HG03520 (cell line): ENCODE data around the gene FNIP2.
A peak's percentile ranks its signal among the peaks of the same experiment; 100 is the strongest.

ENCODE experiments used
- ATAC-seq: cut with Tn5 transposase; IDR thresholded peaks from one replicate; pipeline ENCODE4 v1.9.1; 2021; ENCODE audit warnings: mild to moderate bottlenecking, moderate library complexity; ENCODE audit not compliant: unreplicated experiment

The FNIP2 gene

DNA sequence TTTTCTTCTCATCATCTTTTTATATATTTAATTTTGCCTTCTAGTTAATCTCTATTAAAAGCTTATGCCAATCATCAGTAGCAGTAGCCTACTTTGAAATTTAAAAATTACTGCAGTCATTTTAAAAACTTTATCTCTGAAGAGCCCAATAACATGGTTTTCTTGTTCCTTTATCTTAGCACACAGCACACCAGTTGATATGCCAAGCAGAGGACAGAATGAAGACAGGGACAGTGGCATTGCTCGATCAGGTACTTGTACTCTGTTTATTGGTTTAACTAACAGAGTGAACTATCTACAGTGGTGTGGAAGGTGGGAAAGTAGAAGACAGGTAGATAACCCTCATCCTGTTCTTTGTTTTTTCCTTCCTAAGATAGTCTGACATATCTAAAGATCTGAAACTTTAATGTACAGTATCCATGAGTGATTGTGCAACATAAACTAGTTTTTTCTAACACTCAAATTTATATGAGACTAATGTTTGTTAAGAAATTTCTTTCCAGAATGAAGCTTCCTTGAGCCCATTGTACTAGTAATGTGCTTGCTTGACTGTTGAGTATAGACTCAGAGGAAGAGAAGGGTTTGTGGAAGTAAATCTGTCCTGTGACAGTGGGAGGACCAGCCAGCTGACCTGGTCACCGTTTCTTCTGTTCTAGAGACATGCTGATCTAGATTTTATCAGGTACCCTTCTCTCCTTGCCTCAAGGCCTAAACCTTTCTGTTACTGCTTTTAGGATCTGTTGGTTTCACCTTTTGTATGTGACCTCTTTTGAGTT, 66.6 kb downstream of the FNIP2 start:
- ATAC-seq, result no peak

DNA sequence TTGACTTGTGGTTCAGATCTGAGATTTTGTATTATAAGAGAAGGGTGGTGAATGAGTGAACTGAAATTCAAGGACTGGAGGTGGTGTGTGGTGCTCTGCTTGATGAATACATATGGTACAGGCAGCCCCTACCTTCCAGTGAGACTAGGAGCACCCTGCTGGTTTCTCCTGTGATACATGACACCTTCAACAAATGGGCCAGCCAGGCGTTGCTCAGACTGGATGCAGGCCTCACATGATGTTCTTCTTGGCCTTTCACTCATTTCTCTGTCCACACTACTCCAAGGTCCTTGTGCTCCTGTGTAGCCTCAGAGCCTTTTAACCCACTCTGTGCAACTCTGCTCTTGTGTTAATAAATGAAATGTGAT, 67.2 kb downstream of the FNIP2 start:
- no peak for ATAC-seq

DNA sequence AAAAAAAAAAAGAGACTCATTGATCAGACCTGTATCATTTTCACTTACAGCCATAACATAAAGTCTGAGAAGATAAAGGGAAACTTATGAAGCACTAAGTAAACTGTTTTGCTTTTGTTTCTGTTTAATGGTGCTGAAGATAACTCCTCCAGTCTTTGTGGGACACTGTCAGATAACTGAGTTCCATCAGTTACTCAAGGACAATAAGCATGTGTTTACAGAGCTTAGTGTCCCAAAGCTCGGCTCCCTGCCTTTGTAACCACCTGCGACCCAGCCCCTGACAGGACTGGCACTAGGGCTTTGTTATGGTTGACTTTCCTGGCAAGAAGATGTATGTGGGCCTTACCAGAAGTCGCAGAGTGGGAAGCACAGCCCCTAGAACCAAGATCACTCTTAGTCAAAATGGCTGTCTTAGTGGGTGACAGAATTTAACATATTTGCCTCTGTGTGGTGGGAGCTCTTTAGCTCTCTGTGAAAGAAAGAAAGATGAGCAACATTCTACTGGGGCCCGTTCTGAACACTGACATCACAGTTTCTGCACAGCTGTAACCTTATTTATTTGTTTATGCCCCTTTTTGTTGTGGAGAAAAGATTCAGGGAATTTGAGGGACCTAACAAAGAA, 68.1 kb downstream of the FNIP2 start:
- ATAC-seq, result no peak

DNA sequence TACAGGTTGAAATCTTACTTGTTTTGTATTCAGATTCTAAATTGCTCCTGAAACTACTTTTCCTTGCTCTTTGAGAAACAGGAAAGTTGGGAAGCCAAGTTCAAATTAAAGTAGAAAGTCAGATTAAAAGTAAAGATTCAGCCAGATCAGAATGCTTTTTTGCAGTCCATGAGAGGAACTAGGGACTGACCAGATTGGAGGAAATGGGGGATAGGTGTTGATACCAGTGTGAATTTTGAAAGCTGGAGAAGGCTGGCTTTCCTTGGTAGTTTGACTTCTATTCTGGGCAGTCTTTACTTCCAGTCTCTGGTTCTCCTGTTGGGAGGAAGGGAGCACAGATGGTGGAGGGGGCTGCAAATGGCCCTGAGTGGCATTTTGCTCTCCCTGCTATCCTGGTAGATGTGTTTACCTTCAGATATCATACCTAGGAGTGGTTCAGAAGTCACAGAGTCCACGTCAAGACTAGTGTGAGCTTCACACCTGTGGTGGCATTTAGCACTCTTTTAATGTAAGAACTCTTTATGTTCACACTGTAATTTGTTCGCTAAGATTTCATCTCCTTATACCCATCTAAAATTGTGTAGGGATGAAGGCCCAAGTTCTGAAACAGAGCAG, 68.8 kb downstream of the FNIP2 start:
- ATAC-seq, result no peak

DNA sequence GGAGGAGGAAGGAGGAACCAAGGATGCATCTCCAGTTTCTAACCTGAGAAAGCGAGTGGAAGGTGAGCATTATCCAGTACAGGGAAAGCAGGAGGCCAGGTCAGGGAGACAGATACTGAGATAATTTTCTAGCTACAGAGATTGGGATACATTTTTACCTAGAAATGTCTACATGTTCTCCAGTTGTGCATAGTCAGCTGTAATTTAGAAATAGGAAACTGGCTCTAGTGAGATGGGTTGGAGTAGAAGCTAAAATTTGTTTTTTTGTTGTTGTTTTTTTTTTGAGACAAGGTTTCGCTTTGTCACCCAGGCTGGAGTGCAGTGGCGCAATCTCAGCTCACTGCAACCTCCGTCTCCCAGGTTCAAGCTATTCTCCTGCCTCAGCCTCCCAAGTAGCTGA, 71.3 kb downstream of the FNIP2 start:
- ATAC-seq, result no peak

DNA sequence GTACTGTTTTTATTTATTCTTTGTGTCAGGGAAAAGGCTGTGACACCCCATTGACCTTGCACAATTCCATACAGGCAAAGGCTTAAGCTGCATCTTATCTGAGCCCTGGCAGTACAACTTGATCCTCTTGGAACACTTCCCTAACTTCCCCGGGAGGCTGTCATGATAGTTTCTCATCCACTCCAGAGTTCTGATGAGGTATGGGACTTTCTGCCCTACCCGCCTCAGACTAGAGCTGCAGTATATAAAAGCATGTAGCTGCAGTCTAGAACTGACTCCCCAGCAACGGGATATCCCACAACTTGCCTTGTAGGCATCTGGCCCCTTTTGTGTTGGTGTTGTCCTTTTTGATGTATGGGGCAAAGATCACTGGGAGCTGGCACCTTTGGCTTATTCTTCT, 72.7 kb downstream of the FNIP2 start:
- ATAC-seq, result no peak

DNA sequence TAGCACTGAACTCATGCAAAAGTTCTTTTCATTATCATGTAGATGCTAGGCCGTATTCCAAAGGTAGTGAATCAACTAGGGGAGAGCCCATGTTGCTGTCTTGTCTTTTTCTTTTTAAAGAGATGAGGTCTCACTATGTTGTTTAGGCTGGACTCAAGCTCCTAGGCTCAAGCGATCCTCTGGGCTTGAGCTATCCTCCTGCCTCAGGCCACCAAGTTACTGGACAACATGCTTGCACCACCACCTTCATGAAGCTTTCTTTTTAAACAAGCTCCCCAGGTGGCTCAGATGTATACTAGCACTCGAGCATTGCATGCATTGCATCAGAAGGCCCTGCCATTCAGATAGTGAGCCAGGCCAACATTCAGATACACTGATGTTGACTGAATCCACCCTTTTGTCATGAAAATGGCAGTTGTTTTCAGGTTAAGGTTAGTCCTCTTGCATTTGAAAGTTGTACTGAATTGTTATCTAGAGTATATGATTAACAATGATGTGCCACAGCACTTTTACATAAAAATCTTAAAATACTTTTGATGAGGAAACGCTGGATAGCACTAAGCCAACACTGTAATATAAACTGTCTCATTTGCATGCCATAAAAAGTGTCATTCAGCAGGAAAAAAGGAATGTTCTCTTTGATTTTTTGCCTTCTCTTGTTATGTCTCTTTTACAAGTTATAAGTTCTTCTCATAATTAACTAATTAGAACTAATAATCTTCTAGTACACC, 76.7 kb downstream of the FNIP2 start:
- ATAC-seq, result no peak

DNA sequence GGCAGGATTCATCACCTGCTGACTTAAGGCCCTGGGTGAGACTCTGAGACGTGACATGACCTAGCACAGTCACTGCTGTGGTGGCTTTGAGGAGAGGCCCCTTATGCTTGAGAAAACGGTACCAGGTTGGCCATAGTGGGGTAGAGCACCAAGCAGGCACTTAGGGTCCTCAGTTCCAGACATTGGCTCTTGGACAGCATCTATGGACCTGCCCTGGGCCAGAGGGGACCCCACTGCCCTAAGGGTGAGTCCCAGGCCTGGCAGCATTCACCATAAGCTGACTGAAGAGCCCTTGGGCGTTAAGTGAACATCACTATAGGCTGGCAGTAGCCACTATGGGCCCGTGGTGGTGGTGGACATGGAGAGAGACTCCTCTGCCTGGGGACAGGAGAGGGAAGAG, 78.7 kb downstream of the FNIP2 start:
- ATAC-seq, result no peak

DNA sequence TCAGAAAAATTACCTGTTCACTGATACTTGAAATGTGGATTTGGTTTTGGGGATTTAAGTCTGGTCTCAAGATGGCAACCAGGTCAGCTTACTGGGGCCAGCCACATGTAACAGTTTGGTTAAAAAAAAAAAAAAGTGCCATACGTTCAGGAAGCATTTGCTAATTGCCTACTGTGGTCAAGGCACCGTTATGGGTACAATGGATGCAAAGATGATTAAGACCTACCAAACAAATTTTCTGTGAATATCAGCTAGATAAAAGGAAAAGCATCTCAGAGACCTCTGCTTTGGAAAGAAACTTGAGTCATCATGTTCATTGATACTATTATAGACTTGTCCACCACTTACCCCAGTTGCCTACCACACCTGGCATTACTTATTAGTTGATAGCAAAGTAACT, 80.9 kb downstream of the FNIP2 start:
- ATAC-seq, result no peak

DNA sequence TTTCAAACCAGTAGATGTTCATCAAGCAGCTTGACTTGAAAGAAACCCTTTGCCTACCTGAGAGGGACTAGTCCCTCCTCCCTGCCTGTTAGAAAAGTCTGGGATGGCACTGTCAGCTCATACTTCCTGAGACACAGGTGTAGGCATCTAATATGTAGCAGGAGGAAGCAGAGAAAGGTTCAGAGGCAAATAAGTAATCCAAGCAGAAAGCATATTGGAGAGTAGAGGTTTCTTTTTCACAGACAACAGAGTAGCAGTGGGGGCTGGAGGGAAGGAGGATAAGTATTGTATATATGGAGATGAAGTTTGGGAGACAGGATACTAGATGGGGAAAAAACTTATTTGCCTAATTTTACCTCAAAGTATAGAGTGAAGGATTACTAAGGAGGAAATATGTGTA, 81.5 kb downstream of the FNIP2 start:
- no peak for ATAC-seq

DNA sequence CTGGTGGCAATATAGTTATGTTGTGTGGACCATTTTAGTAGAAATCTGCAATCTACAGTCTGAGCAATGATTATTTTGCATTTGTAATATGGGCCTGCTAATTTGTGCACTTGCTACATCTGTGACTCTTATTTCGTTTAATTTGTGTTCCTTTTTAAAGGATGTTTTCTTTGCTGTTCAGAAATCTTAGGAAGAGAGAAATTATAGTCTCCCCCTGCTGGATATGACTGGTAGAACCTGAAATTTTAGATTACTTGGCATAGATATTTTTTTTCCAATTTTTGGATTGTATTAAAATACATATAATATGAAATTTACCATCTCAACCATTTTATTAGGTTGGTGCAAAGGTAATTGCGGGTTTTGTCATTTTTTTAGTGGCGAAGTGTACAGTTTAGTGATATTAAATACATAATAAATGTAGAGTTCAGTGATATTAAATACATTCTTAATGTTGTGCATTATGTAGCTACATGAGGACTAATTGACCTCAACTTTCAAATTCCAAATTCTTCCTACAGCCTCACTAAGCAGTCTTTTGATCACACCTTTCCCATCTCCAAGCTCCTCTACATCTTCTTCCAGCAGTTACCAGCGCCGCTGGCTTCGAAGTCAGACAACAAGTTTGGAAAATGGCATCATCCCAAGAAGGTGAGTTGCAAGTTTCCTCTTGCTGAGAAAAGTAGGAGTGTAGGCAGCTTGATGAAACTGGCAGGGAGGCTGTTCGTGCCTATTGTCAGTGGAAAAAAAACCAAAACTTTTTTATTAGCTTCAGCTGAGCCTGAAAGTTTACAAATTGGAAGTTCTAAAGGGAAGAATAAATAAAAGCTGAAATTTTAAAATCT, 82.2 kb downstream of the FNIP2 start:
- no peak for ATAC-seq

DNA sequence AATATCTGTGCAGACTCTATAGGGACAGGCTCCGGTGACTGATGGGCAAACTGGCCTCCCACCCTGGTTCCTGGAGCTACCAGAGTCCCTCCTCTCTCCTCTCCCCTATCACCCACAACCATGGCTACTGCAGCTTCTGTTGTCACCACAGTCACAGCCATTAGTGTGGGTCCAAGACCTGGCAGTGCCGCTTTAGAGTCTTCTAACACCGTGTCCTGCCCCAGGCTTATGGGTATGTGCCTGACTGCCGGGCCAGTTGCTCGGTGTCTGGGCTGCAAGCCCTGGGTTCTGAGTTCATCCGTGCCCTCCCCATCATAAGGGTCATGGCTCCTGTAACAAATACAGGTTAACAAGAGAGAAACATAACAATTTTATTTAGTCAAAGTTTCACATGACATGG, 85.4 kb downstream of the FNIP2 start:
- ATAC-seq, result no peak

DNA sequence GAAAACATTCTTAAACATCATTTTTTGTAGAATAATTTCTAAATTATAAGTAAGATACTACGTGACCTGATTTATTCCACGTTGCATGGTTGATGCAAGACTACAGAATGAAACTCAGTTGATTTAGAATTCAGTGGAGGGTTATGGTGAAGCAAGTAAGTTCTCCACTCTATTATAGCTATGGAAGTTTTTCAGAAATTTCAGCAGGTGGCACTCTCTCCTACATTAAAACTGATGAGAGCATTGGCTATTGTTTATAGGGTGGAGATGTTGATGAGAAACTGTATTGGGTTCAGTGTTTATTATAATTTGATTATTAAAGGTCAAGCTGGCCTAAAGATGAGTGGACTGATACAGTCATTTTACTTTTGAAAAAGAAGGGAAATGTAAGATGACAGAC, 88.0 kb downstream of the FNIP2 start:
- no peak for ATAC-seq

DNA sequence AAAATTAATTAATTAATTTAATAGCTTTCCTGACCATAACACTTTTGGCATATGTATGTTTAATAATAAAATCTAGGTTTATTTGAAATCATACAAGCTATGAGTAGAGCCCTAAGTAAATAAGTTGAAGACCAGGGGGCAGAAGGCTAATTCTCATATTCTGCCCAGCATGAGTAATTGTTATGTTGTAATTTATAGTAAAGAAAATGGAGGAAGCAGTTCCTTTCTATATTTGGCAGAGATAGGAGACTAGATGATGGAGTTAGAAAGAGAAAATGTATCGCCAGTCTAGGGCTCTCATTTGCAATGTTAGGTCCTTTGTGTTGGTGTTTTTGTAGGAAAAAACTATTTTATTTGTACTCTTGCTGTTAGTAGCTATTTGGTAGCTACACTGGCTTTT, 89.1 kb downstream of the FNIP2 start:
- no peak for ATAC-seq

DNA sequence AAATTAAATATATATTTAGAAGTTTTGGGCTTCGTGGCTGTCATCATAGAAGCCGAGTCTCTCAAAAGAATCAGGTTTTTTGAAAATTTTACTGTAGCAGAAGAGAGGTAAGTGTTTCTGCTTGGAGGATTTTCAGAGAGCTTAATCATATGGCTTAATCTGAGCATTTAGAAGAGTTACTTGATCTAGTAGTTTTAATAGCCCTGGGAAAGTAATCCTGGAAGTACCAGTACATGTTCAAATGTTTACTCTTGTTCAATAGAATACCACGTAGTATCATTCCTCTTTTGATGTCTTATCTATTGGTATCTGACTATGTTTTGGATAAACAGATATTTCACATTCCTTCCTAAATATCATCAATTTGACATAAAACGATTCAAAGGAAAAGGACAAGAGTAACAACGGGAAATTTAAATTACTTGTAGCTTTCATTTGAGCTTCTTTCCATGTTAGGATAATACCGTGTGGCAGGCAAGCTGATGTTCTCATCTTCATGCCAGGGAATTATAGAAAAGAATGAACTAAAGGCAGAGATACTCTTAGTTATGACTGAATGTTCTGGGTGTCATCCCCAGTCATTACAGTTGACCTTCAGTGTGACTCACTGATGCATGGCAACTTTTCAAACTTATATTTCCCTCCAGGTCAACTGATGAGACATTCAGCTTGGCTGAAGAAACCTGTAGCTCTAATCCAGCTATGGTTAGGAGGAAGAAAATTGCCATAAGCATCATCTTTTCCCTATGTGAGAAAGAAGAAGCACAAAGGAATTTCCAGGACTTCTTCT, 89.8 kb downstream of the FNIP2 start:
- ATAC-seq, result no peak

DNA sequence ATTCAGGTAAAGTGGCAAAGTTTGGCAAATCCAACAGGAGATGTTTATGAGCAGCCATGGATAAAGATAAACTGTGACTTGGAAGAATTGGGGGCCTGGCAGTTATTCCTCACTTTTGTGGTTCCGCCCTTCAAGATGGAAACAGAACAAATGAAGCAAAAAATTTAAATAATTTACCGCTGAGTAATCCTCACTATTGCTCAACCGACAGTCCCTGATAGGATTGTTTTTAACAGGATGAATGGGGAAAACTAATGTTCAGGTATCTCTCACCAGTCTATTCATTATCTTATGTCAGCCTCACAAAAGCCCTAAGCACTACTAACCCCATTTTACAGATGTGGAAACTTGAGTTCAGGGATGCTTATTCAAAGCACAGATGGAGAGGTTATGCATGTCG, 90.8 kb downstream of the FNIP2 start:
- ATAC-seq, result no peak

DNA sequence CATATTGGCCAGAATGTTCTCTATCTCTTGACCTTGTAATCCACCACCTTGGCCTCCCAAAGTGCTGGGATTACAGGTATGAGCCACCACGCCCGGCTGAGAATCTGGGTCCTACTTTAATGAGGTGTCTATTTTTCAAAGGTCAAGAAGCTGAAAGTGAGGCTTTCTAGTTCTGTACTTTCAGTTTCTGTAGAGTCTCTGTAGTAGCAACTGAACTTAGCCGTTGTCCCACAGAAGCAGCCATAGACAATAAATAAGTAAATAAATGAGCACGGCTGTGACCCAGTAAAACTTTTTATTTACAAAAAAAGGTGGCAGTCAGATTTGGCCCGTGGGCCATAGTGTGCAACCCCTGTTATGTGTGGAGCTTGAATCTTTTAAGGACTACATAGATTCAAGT, 92.0 kb downstream of the FNIP2 start:
- ATAC-seq, result peak; percentile 76

DNA sequence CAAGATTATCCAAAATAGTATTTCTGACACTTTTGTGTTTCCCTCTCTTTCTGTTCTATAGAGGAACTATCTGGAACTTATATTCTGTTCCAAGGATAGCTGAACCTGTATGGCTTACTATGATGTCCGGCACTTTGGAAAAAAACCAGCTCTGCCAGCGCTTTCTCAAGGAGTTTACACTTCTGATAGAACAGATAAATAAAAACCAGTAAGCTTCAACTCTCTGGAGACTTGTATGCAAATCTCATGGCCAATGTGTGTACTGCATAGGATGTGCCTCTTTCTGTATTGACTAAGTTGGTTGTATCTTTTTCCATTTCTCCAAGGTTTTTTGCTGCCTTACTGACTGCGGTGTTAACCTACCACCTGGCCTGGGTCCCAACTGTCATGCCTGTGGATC, 92.5 kb downstream of the FNIP2 start:
- ATAC-seq, result peak; percentile 49

DNA sequence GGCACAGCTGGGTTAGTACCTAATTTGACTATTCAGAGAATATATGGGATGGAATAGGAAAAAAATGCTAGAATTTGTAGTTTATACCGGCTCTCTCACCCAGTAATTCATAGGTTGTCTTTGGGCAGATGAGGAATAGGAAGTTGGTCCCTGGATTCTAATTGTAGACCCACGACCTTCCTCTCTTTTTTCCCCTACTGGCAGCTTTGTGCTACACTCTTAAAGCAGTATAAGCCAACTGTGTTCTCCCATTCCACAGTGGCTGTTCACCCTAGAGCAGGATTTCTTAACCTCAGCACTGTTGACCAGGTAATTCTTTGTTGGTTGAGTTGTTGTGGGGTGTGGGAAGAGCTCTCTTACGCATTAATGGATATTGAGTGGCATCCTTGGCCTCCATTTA, 92.9 kb downstream of the FNIP2 start:
- no peak for ATAC-seq

DNA sequence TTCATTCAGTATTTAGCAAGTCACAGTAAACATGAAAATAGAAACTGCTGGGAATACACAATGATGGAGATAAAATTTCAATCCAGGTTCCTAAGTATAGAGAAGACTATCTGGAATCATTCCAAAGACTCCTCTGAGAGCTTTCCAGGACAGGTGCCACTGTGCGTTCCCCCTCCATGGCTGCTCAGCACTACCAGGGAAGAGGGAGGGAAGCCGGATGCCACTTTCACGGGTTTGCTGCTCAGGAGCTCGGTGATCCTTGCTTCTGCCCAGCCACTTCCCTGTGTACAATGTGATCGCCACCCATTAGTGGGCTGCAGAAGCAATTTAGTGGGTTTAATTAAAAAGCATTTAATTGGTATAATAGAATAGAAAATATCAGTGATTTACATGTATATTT, 94.5 kb downstream of the FNIP2 start:
- ATAC-seq, result no peak
